ENCODE data around the gene C1orf232. TPM values are rescaled to one million over a fixed set of nuclear protein-coding genes. Genes with fewer than 3 reads are reported as not detected.

The C1orf232 gene
- total RNA-seq, 4 donors from 2014 or later: not detected

- TF ChIP-seq CTCF (IDR thresholded peaks at IDR 0.05): no peak
- DNase-seq (ENCODE audit: low spot score): no peak
- ATAC-seq (ENCODE audit: low FRiP score): no peak
Measured at GRCh38 chr1:26122988-26123973, 45.5 kb downstream of the C1orf232 start.

- TF ChIP-seq CTCF (IDR thresholded peaks at IDR 0.05): no peak
- ATAC-seq (ENCODE audit: low FRiP score) (no peak), DNase-seq (ENCODE audit: low spot score) (no peak)
Measured at GRCh38 chr1:26121854-26122773, 46.6 kb downstream of the C1orf232 start.

GRCh38 chr1:26119892-26120608 is 48.7 kb downstream of the C1orf232 start:
- ATAC-seq (ENCODE audit: low FRiP score): no peak

GRCh38 chr1:26114165-26114927 is 54.4 kb downstream of the C1orf232 start:
- DNase-seq (ENCODE audit: low spot score): no peak
- no peak for TF ChIP-seq CTCF (IDR thresholded peaks at IDR 0.05)
- ATAC-seq (ENCODE audit: low FRiP score): no peak

More at GRCh38 chr1:26119892-26120608, 48.7 kb downstream of the C1orf232 start:
- DNase-seq (ENCODE audit: low spot score): no peak
- TF ChIP-seq CTCF (IDR thresholded peaks at IDR 0.05): no peak

Other genes starting within 250 kb of the C1orf232 start
- 1 to 10 TPM; 5.3 to 9.8 (median 8.2) TPM for gene PAFAH2, start 170.9 kb downstream of the C1orf232 start, total RNA-seq
- under 1 TPM in 1 of 4 donors, not detected in 3; 0.65 TPM for gene EXTL1, start 147.2 kb downstream of the C1orf232 start, total RNA-seq
- 1 to 10 TPM in 1 of 4 donors, under 1 TPM in 1, not detected in 2; 0.36 to 1.7 TPM for gene SLC30A2, start 122.8 kb downstream of the C1orf232 start, total RNA-seq
- under 1 TPM in 2 of 4 donors, not detected in 2; 0.60 to 0.74 TPM for gene TRIM63, start 101.3 kb downstream of the C1orf232 start, total RNA-seq
- gene PDIK1L, start 57.1 kb downstream of the C1orf232 start, total RNA-seq: 1 to 10 TPM; 3.2 to 7.6 (median 4.6) TPM
- 10 to 100 TPM in 2 of 4 donors, 1 to 10 TPM in 2; 4.6 to 20.5 (median 13.2) TPM for gene FAM110D, start 9.9 kb downstream of the C1orf232 start, total RNA-seq
- gene ZNF593, start 945 bp upstream of the C1orf232 start, total RNA-seq: 10 to 100 TPM; 18.4 to 64.1 (median 42.5) TPM
- not detected for gene ZNF593OS, start 2.9 kb upstream of the C1orf232 start, total RNA-seq
- gene CNKSR1, start 8.5 kb upstream of the C1orf232 start, total RNA-seq: 1 to 10 TPM in 2 of 4 donors, under 1 TPM in 2; 0.75 to 6.0 (median 1.3) TPM
- gene CATSPER4, start 21.6 kb upstream of the C1orf232 start, total RNA-seq: not detected
- gene CEP85, start 65.2 kb upstream of the C1orf232 start, total RNA-seq: 1 to 10 TPM; 4.3 to 6.1 (median 5.3) TPM
- 100 to 1,000 TPM in 1 of 4 donors, 10 to 100 TPM in 3; 42.4 to 124 (median 82.4) TPM for gene SH3BGRL3, start 111.1 kb upstream of the C1orf232 start, total RNA-seq
- gene UBXN11, start 137.7 kb upstream of the C1orf232 start, total RNA-seq: 10 to 100 TPM; 12.2 to 23.8 (median 17.7) TPM
- gene CD52, start 149.0 kb upstream of the C1orf232 start, total RNA-seq: 100 to 1,000 TPM in 1 of 4 donors, 10 to 100 TPM in 1, 1 to 10 TPM in 1, not detected in 1; 4.3 to 227 (median 13.2) TPM
- gene CRYBG2, start 185.2 kb upstream of the C1orf232 start, total RNA-seq: not detected
- not detected for gene ZNF683, start 203.8 kb upstream of the C1orf232 start, total RNA-seq
- not detected for gene LIN28A, start 241.9 kb upstream of the C1orf232 start, total RNA-seq